HG02852 (cell line): ENCODE measurements around the gene MSANTD2.

Experiments
- ATAC-seq: cut with Tn5 transposase; IDR thresholded peaks from one replicate; pipeline ENCODE4 v1.9.1; 2021; ENCODE audit warnings: mild to moderate bottlenecking, moderate library complexity; ENCODE audit not compliant: unreplicated experiment

MSANTD2 gene

DNA sequence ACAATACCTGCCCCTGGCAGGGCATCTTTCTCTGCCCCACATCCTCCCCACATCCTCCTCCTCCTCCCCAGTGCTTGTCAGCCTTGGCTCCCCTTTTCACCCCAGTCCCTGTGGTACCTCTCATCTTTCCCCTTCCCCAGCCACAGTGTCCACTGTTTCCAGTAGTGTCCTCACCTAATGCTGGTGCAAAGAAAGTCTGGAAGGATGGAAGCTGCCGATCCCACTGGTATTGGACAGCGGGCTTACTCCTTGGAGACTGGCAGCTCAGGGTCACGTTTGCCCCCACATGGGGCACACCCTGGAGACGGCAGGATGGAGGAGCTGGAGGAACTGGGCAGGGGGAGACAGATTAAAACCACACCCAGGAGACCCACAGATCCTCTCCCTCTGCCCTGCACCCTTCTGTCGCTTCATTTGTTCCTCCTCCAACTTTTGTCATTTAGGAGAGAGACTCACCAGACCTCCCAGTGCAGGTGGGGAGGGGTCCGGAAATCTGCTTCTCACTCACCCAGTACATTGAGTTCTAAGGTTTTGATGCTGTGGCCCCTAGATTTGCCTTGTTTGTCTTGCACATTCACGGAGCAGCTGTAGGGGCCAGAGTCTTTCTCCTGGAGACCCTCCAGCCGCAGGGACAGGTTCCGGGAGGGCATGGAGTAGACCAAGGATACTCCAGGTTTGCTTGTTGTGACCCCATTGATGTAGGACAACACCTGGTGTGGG is 44.0 kb downstream of the MSANTD2 start:
- ATAC-seq: no peak

DNA sequence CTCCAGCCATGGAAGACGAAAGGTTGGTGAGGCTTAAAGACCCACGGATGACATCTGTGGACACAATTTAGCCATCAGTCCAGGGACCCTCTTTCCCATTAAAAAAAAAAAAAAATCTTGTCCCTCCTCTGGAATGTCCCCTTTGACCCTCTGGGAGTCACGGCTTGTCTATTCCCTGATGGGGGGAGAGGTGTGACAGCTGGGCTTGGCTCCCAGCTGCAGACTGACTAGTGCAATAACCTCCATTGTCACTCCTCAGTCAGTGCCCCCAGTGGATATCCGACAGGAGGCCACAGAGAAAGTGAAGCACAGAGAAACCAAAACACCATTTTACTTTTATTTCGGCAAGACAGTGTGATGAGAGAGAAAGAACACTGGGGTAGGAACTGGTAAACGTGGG is 45.5 kb downstream of the MSANTD2 start:
- no peak for ATAC-seq

DNA sequence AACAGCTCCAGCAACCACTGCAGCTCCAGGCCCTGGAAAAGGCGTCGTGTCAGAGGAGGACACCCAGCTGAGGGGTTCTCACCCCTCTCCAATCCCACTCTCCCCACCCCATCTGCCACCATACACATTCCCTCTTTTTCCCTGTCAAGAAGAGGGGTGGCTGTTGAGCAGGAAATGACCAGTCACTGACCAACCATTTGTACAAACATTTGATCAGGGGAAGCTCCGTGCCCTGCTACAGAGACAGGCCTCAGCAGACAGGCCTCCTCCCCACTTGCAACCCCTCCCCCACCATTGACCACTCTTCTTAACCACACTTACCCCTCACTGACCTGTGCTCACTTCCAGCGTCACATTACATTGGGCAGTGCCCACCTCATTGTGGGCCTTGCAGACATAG is 45.9 kb downstream of the MSANTD2 start:
- no peak for ATAC-seq

DNA sequence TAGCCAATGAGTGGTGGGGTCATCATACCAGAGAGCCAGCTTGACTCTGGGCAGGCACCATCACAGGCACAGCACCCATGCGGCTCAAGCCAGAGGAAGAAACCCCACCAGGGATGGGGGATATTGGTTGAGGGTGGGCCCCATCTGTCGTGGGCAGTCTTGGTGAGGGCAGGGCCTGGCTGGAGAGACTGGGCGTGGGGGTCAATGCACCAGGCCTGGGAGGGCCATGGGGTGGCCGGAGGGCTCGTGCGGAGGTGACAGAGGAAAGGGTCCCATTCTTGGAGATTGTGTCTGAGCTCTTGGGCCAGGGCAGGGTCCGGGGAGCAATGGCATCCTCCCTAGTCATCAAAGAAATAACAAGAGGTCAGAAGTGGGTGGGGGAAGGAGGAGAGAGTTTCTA is 46.6 kb downstream of the MSANTD2 start:
- no peak for ATAC-seq

DNA sequence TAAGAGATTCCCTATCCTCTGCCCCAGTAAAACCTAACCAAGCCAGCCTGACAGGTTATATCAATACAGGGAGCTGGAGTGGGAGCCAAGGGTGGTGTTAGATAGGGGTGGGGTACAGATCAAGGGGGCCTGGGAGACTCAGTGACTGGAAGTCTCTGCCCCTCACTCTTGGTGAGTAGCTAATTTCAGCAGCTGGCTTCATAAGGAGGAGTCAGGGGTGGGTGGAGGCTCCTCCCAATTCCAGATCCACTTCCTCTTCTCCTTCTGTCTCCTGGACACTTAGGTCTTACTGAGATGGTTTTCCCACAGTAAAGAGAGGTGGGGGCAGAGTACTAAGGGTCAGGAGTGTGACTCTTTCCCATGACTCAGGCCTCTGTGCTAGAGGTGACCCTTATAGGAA is 47.0 kb downstream of the MSANTD2 start:
- no peak for ATAC-seq

DNA sequence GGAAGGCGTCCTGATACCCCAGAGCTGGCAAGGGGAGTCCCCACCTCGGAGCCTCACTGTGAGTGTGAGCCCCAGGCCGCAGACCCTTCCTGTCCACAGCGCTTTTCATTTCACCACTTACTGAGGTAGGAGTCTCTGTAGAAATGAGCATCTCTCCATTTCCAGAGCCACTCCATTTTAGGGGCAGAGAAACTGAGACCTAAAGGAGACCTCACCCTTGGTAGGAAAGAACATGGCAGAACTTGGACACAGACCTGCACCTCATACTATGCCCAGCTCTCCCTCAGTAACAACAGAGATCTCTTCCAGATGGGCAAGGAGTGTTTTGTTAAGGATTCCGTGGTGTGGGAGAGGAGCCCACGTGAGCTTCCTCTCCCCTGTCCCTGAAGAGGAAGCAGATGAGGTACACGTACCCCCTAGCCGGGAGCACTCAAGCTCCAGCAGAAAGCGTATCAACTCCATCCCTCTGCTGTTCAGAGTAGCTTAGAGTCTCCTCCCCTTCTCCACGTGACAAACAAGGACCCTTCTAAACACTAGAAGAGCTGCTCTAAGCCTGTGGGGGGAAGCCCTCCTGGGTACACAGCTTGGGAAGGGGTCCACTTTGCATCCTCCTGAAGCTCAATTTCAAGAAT is 47.6 kb downstream of the MSANTD2 start:
- ATAC-seq: no peak

DNA sequence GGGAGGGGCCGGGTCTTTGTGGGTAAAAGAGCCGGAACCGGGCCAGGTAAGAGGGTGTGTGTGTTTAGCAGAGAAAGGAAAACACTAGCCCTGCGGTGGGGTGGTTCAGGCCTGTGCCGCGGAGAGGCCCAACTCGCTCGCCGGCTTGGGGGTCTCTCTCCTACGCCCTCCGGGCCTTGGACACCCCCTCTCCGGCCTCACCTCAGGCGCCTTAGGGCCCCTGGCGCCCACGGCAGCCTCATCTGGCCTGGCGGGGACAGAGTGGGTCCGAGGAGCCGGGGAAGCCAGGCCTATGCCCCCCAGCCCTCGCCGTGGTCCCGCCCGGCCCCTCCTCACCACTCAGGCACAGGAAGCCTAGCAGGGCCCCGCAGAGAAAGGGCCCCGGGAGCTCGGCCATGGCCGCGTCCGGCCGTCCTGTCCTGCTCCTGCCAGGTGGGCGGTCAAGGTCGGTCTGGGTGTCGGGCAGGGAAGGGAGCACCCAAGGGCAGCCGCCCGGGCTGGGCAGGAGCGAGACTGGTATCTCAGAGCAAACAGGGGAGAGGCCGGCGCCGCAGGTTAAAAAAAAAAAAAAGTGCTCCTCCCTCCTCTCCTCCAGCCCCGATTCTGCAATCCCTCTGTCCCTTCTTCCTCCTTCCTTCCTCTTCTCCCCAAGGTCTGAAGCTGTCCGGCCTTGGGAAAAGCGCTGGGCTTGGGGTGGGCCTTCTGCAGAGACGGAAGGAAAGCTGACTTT is 48.3 kb downstream of the MSANTD2 start, which contains the start of gene VSIG2:
TSS of gene VSIG2 (minus strand) at position 515 of the 730 bp plus-strand sequence. CDS start at position 397, 118 bp downstream.
- no peak for ATAC-seq

DNA sequence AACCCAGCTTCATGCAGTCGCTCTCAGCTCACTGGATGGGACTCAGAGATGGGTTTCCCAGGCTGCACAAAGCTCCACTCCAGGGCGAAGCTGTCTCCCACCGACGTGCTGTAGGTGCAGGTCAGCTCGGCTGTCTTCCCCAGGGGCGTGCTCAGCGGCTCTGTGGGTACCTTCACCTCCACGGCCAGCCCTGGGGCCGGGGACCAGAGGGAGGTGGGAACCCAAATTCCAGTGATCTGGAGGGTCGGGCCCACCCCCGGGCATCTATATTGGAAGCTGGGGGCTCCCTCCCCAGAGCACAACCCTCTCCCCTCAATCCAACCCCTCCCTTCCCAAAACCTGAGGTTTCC is 48.8 kb downstream of the MSANTD2 start:
- ATAC-seq: no peak

DNA sequence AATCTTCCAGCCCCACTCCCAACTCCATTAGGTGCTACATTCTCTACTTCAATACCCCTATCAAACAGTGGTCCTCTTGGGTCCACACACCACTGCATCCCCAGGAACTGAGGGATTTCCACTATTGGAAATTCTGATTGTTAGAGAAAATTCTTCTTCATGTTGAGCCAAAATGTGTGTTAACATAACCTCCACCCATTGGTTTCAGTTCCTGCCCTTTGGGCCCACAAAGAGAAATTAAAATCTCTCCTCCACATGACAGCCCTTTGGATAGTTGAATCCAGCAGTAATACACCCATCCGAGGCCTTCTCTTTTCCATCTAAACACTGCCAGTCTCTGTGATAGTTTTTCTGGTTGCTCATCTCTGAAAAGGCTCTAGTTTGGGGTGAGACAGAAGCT is 50.3 kb downstream of the MSANTD2 start:
- no peak for ATAC-seq

DNA sequence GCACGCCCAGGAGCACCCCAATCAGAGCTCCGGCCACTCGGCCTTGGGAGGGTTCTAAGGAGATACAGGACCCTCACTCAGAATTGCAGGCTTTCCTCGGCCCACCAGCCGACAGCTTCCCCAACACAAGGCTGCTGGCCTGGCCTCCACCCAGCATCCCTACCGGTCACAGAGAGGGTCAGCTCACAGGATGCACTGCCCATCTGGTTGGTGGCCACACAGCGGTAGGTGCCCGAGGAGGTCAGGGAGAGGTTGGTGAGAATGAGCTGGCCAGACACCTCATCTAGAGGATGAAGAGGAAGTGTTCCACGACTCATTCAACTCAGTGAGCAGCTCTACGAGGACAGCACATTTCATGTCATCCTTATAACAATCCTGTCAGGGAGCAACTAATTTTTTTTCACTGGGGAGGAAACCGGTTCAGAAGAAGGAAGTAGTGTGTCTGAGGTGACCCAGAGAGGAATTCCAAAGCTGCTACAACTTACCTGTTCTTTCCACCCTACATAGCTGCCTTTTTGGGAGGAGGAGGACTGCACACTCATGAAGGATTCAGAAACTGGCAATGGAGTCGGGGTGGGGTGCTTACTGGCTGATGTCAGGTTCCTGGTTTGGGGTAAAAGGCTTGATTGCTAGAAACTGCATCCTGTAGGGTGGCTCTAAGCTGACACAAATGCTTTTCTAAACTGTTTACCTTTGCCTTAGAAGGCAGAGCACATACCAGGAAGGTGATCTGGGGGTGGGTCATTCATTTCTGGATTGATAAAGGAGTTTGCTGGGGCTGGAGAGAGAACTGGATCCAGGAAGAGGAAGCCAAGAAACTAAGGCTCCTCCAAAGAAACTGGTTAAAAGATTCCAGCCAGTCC is 51.5 kb downstream of the MSANTD2 start:
- no peak for ATAC-seq

DNA sequence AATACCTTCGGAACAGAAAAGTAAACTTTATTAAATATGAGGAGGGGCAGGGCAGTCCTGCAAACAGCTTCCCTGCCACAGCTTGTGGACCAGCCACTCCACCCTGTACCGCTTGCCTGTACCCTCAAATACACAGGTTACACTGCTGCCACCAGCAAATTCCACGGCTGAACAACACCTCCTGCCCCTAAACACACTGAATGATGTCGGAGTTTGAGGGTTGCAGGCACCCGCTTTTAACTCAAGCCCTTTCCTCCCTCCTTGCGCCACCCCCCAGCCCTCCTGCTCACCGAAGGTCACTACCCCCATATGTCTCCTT is 52.1 kb downstream of the MSANTD2 start:
- no peak for ATAC-seq

DNA sequence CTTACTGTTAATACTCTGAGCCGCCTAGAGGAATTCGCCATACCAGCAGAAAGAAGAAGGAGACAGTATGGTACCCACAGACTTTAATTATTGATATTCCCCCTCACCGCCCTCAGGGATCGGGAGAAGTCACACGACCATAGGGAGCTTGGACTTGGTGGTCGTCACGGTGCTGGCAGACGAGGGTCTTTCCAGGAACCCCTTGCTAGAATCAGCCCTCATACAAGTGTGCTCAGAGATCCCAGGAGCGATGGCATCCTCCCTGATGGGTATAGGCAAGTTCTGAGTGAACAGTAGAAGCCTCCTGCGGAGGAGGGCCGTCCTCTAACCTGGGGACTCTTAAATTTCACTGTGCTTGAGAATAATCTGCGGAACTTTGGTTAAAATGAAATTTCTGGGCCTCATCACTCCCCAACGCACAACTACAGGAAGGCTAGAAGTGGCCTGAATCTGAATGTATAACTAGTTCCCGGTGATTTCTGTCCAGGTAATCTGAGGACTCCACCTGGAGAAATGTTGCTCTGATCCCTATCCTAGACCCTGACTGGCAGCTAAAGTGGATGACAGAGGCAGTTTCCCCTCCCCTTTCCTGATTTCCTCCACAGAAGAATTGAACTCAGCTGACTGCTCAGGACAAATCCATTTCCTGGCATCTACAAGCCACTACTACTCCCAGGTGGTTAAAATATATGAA is 52.7 kb downstream of the MSANTD2 start:
- no peak for ATAC-seq

DNA sequence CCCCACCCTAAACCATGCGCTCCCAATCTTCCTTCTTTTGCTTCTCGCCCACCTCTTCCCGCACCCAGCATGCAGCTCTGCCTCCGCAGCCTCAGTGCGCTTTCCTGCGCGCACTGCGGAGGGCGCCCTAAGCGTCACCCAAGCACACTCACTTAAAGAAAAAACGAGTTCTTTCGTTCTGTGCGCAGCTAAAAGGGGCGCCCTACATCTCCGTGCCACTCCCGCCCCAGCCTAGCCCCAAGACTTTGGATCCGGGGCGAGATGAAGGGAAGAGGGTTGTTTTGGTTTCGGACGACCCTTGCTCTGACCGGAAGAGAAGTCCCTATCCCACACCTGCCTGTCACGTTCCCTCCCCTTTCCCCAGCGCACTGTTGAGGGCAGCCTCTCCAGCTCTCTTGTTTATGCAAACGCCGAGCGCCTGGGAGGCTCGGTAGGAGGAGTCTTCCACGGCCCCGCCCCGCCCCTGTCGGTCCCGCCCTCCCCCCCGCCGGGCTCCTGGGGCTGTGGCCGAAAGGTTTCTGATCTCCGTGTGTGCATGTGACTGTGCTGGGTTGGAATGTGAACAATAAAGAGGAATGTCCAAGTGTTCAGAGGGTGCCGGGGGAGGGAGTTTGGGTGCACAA is 53.5 kb downstream of the MSANTD2 start:
- peak; percentile 92 for ATAC-seq

DNA sequence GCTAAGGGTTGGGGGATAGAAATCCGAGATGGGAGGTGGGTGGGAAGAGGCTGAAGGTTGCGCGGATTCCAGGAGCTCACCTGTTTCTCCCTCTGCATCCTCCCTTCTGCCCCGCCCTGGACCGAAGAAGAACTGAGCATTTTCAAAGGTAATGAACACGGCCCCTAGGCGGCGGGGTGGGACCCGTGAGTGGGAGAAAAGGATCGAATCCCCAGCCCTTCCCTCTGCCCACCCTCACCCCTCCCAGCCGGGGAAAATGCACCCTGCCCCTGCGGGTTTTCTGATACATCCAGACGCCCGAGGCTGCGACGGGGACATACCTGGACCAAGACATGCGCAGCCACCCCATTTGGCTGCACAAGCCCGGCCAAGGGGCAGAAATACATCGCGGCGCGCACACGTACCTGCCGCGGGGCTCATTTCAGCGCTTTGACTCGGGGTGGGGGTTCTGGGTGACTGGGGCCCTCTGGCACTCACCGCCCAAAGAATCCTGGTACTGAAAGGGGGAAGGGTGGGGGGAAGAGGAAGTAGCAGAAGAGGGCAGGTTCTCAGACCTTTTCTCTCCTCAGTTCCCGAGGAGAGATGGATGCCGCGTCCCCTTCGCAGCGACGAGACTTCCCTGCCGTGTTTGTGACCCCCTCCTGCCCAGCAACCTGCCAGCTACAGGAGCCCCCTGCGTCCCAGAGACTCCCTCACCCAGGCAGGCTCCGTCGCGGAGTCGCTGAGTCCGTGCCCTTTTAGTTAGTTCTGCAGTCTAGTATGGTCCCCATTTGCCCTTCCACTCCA is 54.2 kb downstream of the MSANTD2 start:
- peak; percentile 21 for ATAC-seq

DNA sequence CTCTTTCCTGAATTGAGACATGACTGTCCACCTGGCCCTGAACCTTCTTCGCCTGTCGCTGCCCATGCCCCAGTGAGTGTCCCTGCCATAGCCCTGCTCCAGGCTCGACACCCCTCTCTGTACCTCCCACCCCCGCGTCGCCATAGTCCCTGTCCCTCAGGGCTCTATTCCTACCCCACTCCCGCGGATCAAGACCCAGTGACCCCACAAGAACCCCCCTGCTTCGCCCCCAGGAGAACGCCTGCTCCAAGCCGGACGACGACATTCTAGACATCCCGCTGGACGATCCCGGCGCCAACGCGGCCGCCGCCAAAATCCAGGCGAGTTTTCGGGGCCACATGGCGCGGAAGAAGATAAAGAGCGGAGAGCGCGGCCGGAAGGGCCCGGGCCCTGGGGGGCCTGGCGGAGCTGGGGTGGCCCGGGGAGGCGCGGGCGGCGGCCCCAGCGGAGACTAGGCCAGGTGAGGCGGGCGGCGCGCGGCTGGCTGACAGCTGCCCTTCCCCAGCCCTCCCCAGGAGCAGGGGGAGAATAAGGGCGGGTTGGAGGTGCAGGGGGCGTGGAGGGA is 54.9 kb downstream of the MSANTD2 start:
- ATAC-seq: no peak

DNA sequence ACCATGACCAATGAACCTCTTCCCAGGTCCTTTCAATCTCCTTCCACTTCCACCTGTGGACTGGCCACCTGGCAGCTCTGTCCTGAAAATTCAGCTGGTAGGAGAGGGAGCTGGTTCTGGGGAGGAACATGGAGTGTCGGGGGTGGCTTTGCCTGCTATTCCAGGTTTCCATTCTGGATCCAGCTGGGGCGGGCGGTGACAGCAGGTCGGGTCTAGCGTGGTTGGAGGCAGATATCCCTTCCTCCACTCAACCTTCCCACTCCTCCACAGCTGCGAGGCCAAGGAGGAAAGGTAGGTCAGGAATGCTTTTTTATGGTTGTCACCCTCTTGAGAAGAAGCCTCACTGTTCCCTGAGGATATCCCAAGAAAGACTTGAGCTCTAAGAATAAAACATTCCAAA is 57.2 kb downstream of the MSANTD2 start:
- ATAC-seq: no peak

DNA sequence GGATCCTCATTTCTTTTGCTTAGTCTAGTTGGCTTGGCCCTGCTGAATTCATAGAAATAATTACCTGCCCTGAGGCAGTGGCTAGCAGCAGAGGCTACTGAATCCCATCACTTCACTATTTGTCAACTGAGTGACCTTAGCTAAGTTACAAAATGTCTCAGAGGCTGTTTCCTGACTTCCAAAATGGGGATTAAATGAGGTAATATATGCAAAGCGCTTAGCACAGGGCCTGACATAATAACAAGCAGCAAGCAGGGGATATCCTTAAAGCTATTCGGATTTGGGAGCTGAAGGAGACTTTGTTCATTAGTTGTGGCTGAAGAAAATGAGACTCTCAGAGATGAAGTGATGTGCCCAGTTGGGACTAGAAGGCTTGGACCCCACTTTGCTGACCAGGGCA is 57.7 kb downstream of the MSANTD2 start:
- no peak for ATAC-seq

DNA sequence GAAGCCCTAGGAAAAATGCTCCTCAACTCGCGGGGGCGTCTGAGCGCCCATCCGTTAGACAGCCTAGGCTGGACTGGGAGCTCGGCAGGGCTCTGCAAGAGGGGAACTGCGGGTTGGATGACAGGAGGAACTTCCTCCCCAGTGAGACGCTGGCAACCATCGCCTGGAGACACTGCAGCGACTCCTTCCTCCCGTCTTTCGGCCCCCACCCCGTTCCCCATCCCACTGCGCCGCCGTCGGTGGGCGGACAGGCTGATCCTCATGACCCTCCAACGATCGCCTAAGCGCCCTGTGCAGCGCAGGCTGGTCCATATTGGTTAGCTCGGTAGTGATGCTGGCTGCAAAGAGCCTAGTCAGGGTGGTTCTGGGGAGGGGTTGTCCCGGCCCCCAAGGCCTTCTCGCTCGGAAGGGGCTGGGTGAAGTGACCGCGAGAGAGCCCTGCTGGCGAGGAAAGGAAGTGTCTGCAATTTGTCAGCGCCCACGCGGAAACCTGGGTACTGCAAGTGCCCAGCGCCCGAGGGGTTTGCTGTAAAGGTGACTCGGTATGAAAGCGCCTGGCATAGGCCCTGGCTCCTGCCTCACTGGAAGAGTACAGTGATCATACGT is 59.8 kb downstream of the MSANTD2 start:
- peak; percentile 38 for ATAC-seq
